PC-9 (cell line): ENCODE measurements around the gene GCHFR. TPM values are rescaled to one million over a fixed set of nuclear protein-coding genes. Genes with fewer than 3 reads are reported as not detected.
A peak's percentile ranks its signal among the peaks of the same experiment; 100 is the strongest.

Experiments
- BruUV-seq: library from RNA; stranded (reverse); fragments of 400-500 nt; replicated peaks from 2 replicates; lab custom pipeline; 2021; lab: Mats Ljungman, UMichigan
- CTCF ChIA-PET: fragments of 300-600 bp; sonication (Branson Sonifier 250); formaldehyde crosslinking; loops from one replicate; lab custom pipeline; 2022; ENCODE audit warnings: antibody characterized with exemption; lab: Charles Lee
- POLR2A ChIA-PET: fragments of 300-600 bp; sonication (Branson Sonifier 250); formaldehyde crosslinking; loops from one replicate; lab custom pipeline; 2022; ENCODE audit warnings: antibody characterized with exemption; ENCODE audit not compliant: unreplicated experiment; lab: Charles Lee
- DNase-seq, 2 experiments: peaks; one replicate each; pipeline versions ENCODE4 v3.0.0 to v3.0.0-alpha.2; 2015 to 2022; ENCODE audit warnings: mixed read lengths in 1 of 2
- H2AFZ ChIP-seq: fragments of 200-600 bp; sonication (generic); 2 replicates; pipeline ENCODE4 v1.8.1; 2017; ENCODE audit warnings: antibody characterized with exemption
- H3F3A ChIP-seq: fragments of 200-600 bp; sonication (generic); 2 replicates; pipeline ENCODE4 v1.8.1; 2017; ENCODE audit warnings: antibody characterized with exemption, mild to moderate bottlenecking, low read depth; ENCODE audit not compliant: insufficient read depth
- H3K27ac ChIP-seq: fragments of 200-600 bp; sonication (generic); 2 replicates; pipeline ENCODE4 v1.6.1; 2016; ENCODE audit warnings: mixed run types
- H3K27me3 ChIP-seq: fragments of 200-600 bp; sonication (generic); 2 replicates; pipeline ENCODE4 v1.6.1; 2016; ENCODE audit warnings: low read depth, mixed run types; ENCODE audit not compliant: insufficient read depth
- H3K36me3 ChIP-seq: fragments of 200-600 bp; sonication (generic); 2 replicates; pipeline ENCODE4 v1.6.1; 2016; ENCODE audit warnings: low read depth, mixed run types
- H3K4me1 ChIP-seq: fragments of 200-600 bp; sonication (generic); replicated peaks from 2 replicates; pipeline ENCODE4 v1.6.1; 2016; ENCODE audit warnings: mixed run types; ENCODE audit not compliant: insufficient read depth
- H3K4me2 ChIP-seq: fragments of 200-600 bp; sonication (generic); 2 replicates; pipeline ENCODE4 v1.6.1; 2017; ENCODE audit warnings: mixed run types
- H3K4me3 ChIP-seq: fragments of 200-600 bp; sonication (generic); 2 replicates; pipeline ENCODE4 v1.6.1; 2016; ENCODE audit warnings: mixed run types
- H3K79me2 ChIP-seq: fragments of 200-600 bp; sonication (generic); 2 replicates; pipeline ENCODE4 v1.6.1; 2017; ENCODE audit warnings: low read depth, mixed run types
- H3K9me2 ChIP-seq: fragments of 200-600 bp; sonication (generic); 2 replicates; pipeline ENCODE4 v1.8.1; 2017; ENCODE audit warnings: mild to moderate bottlenecking; ENCODE audit not compliant: insufficient read depth
- H3K9me3 ChIP-seq: fragments of 200-600 bp; sonication (generic); 2 replicates; pipeline ENCODE4 v1.8.1; 2016; ENCODE audit warnings: low read depth; ENCODE audit not compliant: insufficient read depth
- H4K20me1 ChIP-seq: fragments of 200-600 bp; sonication (generic); 2 replicates; pipeline ENCODE4 v1.8.1; 2017; ENCODE audit not compliant: insufficient read depth
- EZH2 ChIP-seq: fragments of 200-600 bp; sonication (generic); IDR thresholded peaks from 2 replicates; pipeline ENCODE4 v1.8.0; 2017; ENCODE audit warnings: antibody characterized with exemption, low read depth
- intact Hi-C: fragments of 100-400 bp; cut with micrococcal nuclease; formaldehyde crosslinking; loops from one replicate; pipeline ENCODE4 v1.10.0; 2022; ENCODE audit not compliant: unreplicated experiment
- total RNA-seq: library from RNA; stranded (reverse); gene quantifications from 2 replicates; pipeline ENCODE4 v1.2.3, GENCODE V29; 2021
- TF ChIP-seq, protein P1 (sequence below): fragments of 200-600 bp; sonication (generic); conservative IDR thresholded peaks from 2 replicates; pipeline ENCODE4 v1.6.1; 2017; ENCODE audit warnings: mixed run types, antibody characterized with exemption, mild to moderate bottlenecking, moderate library complexity

The GCHFR gene
- total RNA-seq, 1 experiment from 2014 or later: 1.5 TPM

- ChIA-PET POLR2A (no interaction called here), CTCF (no interaction called here)
- no peak for DNase-seq
- Histone ChIP-seq H3K4me3 (peak overlapping the region; percentile 93; the same call in 1 of the 2 replicates), H3K36me3 (no peaks in the 10 kb centered on the region), H3K79me2 (0 out of 2 replicates have a peak, but pooled peaks cover 17% of the 10 kb centered on the region), H3K4me1 (peaks cover 12% of the 10 kb centered on the region; the same call in 1 of the 2 replicates), H3K27ac (peak overlapping the region; percentile 59), H2AFZ (peak overlapping the region; percentile 89), H3F3A (no peaks in the 10 kb centered on the region), H3K4me2 (peak overlapping the region; percentile 85), H4K20me1 (no peaks in the 10 kb centered on the region), H3K9me2 (no peaks in the 10 kb centered on the region), H3K27me3 (no peaks in the 10 kb centered on the region), H3K9me3 (no peaks in the 10 kb centered on the region)
- intact Hi-C loops: loop anchor here (1.0 to 2.0 kb wide), 3 partner anchors 13 to 139 kb away; partner anchors contain the start of genes C15orf62 and VPS18
- BruUV-seq: no TSS peak
- no peak for TF ChIP-seq EZH2
- TF ChIP-seq, protein P1, sequence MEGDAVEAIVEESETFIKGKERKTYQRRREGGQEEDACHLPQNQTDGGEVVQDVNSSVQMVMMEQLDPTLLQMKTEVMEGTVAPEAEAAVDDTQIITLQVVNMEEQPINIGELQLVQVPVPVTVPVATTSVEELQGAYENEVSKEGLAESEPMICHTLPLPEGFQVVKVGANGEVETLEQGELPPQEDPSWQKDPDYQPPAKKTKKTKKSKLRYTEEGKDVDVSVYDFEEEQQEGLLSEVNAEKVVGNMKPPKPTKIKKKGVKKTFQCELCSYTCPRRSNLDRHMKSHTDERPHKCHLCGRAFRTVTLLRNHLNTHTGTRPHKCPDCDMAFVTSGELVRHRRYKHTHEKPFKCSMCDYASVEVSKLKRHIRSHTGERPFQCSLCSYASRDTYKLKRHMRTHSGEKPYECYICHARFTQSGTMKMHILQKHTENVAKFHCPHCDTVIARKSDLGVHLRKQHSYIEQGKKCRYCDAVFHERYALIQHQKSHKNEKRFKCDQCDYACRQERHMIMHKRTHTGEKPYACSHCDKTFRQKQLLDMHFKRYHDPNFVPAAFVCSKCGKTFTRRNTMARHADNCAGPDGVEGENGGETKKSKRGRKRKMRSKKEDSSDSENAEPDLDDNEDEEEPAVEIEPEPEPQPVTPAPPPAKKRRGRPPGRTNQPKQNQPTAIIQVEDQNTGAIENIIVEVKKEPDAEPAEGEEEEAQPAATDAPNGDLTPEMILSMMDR: no peak
Observed at GRCh38 chr15:40755812-40756208, 8.1 kb upstream of the GCHFR start.

GRCh38 chr15:40756938-40757337 lies 6.9 kb upstream of the GCHFR start:
- H4K20me1 ChIP-seq: no peaks in the 10 kb centered on the region
- no peak overlapping the region for H3K27ac ChIP-seq
- H3K27me3 ChIP-seq: no peaks in the 10 kb centered on the region
- H3K79me2 ChIP-seq: 0 out of 2 replicates have a peak, but pooled peaks cover 17% of the 10 kb centered on the region
- H3K9me3 ChIP-seq: no peaks in the 10 kb centered on the region
- ChIA-PET POLR2A (interaction anchor here (0.6 kb wide), 1 partner anchor 20 kb away, joined by 3 read pairs; no protein-coding TSS in a partner anchor), CTCF (no interaction called here)
- H3K36me3 ChIP-seq: no peaks in the 10 kb centered on the region
- H3K4me3 ChIP-seq: no peak overlapping the region
- no peak for DNase-seq
- H3K9me2 ChIP-seq: no peaks in the 10 kb centered on the region
- intact Hi-C loops: no loop called here
- TF ChIP-seq, protein P1: no peak
- no peak for TF ChIP-seq EZH2
- no peak overlapping the region for H2AFZ ChIP-seq
- no peaks in the 10 kb centered on the region for H3F3A ChIP-seq
- no TSS peak for BruUV-seq
- peaks cover 12% of the 10 kb centered on the region; the same call in 1 of the 2 replicates for H3K4me1 ChIP-seq
- no peak overlapping the region for H3K4me2 ChIP-seq

- Histone ChIP-seq H3F3A (peaks cover 3% of the 10 kb centered on the region), H3K4me3 (no peak overlapping the region), H3K36me3 (no peaks in the 10 kb centered on the region), H3K9me3 (no peaks in the 10 kb centered on the region), H3K4me2 (no peak overlapping the region), H2AFZ (no peak overlapping the region), H3K4me1 (peaks cover 8% of the 10 kb centered on the region), H4K20me1 (no peaks in the 10 kb centered on the region), H3K9me2 (no peaks in the 10 kb centered on the region), H3K27me3 (no peaks in the 10 kb centered on the region), H3K79me2 (no peaks in the 10 kb centered on the region), H3K27ac (no peak overlapping the region)
- BruUV-seq: no TSS peak
- CTCF ChIA-PET: no interaction called here
- no peak for TF ChIP-seq EZH2
- TF ChIP-seq, protein P1: no peak
- POLR2A ChIA-PET: no interaction called here
- intact Hi-C loops: no loop called here
- no peak for DNase-seq
Observed at GRCh38 chr15:40759961-40760360, 3.9 kb upstream of the GCHFR start.
